Measurements from ENCODE around the gene AP5S1.
"Not testable (repeated sequence)": the region's sequence is repeated elsewhere in the genome, so short reads cannot be mapped to it uniquely, and the experiment has no call there.

The AP5S1 gene

GRCh38 chr20:3812975-3813847, 7.1 kb upstream of the AP5S1 start:
- DNase-seq: no peak

GRCh38 chr20:3813848-3814581, 6.3 kb upstream of the AP5S1 start:
- DNase-seq: no peak

- DNase-seq: no peak
These were observed 5.3 kb upstream of the AP5S1 start for GRCh38 chr20:3814928-3815495.

GRCh38 chr20:3815703-3816315, 4.5 kb upstream of the AP5S1 start:
- no peak for DNase-seq

- DNase-seq: peak; percentile 79
These were observed 1.9 kb upstream of the AP5S1 start for GRCh38 chr20:3818155-3819151.

GRCh38 chr20:3819411-3820047, 818 bp upstream of the AP5S1 start:
- DNase-seq: no peak

- DNase-seq: no peak
These were observed 767 bp downstream of the AP5S1 start for GRCh38 chr20:3820901-3821727.

- DNase-seq: no peak
These were observed 1.6 kb downstream of the AP5S1 start for GRCh38 chr20:3821996-3822395.

- no peak for DNase-seq
These were observed 3.5 kb downstream of the AP5S1 start for GRCh38 chr20:3823881-3824280.

- no peak for DNase-seq
These were observed 5.2 kb downstream of the AP5S1 start for GRCh38 chr20:3825526-3825925.

GRCh38 chr20:3826420-3826819, 6.1 kb downstream of the AP5S1 start:
- DNase-seq: no peak

GRCh38 chr20:3828798-3829197, 8.5 kb downstream of the AP5S1 start:
- no peak for DNase-seq

GRCh38 chr20:3829891-3830290, 9.5 kb downstream of the AP5S1 start:
- DNase-seq: not testable (repeated sequence)

GRCh38 chr20:3836132-3836531, 15.8 kb downstream of the AP5S1 start:
- no peak for DNase-seq

- DNase-seq: no peak
These were observed 19.0 kb downstream of the AP5S1 start for GRCh38 chr20:3839328-3839727.

- not testable (repeated sequence) for DNase-seq
These were observed 19.9 kb downstream of the AP5S1 start for GRCh38 chr20:3840201-3840600.

- DNase-seq: no peak
These were observed 22.1 kb downstream of the AP5S1 start for GRCh38 chr20:3842348-3842930.

- peak; percentile 36 for DNase-seq
These were observed 23.1 kb downstream of the AP5S1 start for GRCh38 chr20:3843490-3843889.

GRCh38 chr20:3843990-3844619, 23.8 kb downstream of the AP5S1 start:
- not testable (repeated sequence) for DNase-seq

- DNase-seq: no peak
These were observed 26.0 kb downstream of the AP5S1 start for GRCh38 chr20:3846378-3846739.
